Measurements from ENCODE around the gene UTY. TPM values are rescaled to one million over a fixed set of nuclear protein-coding genes. Genes with fewer than 3 reads are reported as not detected.

Gene UTY
- total and polyA plus RNA-seq, 2 of the 8 experiments (the other 6 are each of a cell fraction or from before 2014, with no cell fraction given): 7.2 to 20.4 TPM

GRCh38 chrY:13210961-13211646 lies 268.7 kb downstream of the UTY start (continued):
- TF ChIP-seq CHD7 (IDR thresholded peaks at IDR 0.05; ENCODE audit: insufficient replicate concordance, low read length) (no peak), RNF2 (IDR thresholded peaks at IDR 0.05; ENCODE audit: borderline replicate concordance, low read depth, low read length, missing control alignments, poor library complexity, severe bottlenecking) (no peak), BRCA1 (IDR thresholded peaks at IDR 0.05; ENCODE audit: low read depth, low read length) (no peak), SAP30 (IDR thresholded peaks at IDR 0.05; ENCODE audit: insufficient read depth, insufficient replicate concordance, low read length) (no peak), POLR2AphosphoS5 (IDR thresholded peaks at IDR 0.05; ENCODE audit: low read depth, low read length) (no peak)

Data from H1 (cell line).